Measurements from ENCODE around the gene SUFU.
A peak's percentile ranks its signal among the peaks of the same experiment; 100 is the strongest.

Gene SUFU

DNA sequence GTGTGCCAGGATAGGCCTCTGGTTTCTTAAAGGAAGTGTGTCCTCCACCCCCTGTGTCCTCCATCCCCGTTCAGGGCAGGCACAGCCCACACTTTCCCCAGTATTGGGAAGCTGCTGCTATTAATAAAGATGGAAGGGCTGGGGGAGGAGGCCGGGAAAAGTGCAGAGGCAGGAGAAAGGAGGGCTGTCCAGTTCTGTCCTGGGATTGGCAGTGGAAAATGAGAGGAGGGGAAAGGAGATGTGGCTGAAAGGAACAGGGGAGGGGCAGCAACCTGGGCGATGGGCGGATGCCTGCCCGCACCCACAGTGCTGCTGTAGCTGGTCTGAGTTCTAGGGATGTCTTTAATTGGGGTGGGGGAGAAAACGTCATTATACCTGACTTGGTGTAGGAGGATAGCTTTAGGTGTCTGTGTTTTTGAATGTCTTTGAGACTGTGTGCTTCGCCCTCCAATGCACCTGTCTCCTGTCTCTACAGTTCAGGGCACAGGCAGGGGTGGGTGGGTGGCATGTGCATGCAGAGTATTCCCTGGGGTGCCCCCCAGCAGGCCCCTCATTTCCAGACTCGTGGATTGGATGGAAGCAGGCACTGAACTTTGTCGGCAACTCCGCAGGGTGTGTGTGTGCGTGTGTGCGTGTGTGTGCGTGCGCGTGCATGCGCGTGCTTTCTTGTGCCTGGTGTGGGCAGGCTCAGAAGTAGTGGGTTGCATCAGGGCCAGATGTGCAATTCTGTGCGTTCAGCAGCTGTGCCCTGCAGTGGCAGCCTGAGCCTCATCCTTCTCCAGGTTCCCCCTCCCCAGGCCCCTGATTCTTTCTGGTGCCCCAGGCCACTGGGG is 143.1 kb downstream of the SUFU start:
- peak overlapping the region; percentile 38 for H2BK15ac ChIP-seq (ENCODE audit: low read length)
- peaks cover 35% of the 10 kb centered on the region for H3K79me1 ChIP-seq (ENCODE audit: low read depth, low read length)
- no peak overlapping the region for H4K91ac ChIP-seq (ENCODE audit: low read depth, low read length, poor library complexity)
- peak overlapping the region; percentile 44 for H3K23ac ChIP-seq (ENCODE audit: low read depth, low read length, poor library complexity)
- DNase-seq (ENCODE audit: low spot score), result no peak
- H3K9me3 ChIP-seq (replicated peaks in 1 of 2; ENCODE audit: control insufficient read depth in 2 of 2, insufficient read depth in 1 of 2, low read depth in 1 of 2, low read length in 2 of 2), result no peaks in the 10 kb centered on the region
- no CpG with 5 or more reads among the region's 18 CpGs for WGBS, 2 donors (ENCODE audit: extremely low coverage in 2 of 2, insufficient read length in 2 of 2, insufficient replicate concordance in 1 of 2)
- H3K4me1 ChIP-seq (ENCODE audit: control insufficient read depth in 2 of 2, insufficient read depth in 1 of 2, low read depth in 1 of 2, low read length in 2 of 2), result peaks cover 51 to 55% of the 10 kb centered on the region in 2 donors
- H3K27me3 ChIP-seq (ENCODE audit: control insufficient read depth in 3 of 3, insufficient read depth in 3 of 3, low read depth in 1 of 3, low read length in 3 of 3), result no peaks in the 10 kb centered on the region
- peak overlapping the region; percentile 66 for H2AK5ac ChIP-seq (ENCODE audit: low read depth, low read length)
- H3K4me3 ChIP-seq (ENCODE audit: low read length in 2 of 2), result peak overlapping the region in 1 of 2 donors; percentile 90
- no peak overlapping the region for H2BK5ac ChIP-seq (ENCODE audit: low read length)
- H3K36me3 ChIP-seq (replicated peaks in 1 of 2; ENCODE audit: control insufficient read depth in 2 of 2, insufficient read depth in 2 of 2, low read length in 2 of 2), result peaks cover 2 to 42% of the 10 kb centered on the region in 2 donors
- H3K4ac ChIP-seq (ENCODE audit: low read length), result no peak overlapping the region
- no peak overlapping the region for H2AFZ ChIP-seq (ENCODE audit: low read length)
- H3K4me2 ChIP-seq (ENCODE audit: insufficient read depth, low read length, poor library complexity, severe bottlenecking), result peak overlapping the region; percentile 98
- H3K18ac ChIP-seq (ENCODE audit: low read length), result peak overlapping the region; percentile 88
- no peak overlapping the region for H2BK12ac ChIP-seq (ENCODE audit: low read length)
- peak overlapping the region; percentile 30 for H2BK120ac ChIP-seq (ENCODE audit: low read depth, low read length)
- no peak overlapping the region for H4K8ac ChIP-seq (ENCODE audit: low read depth, low read length)
- H3K27ac ChIP-seq (replicated peaks; ENCODE audit: low read length), result no peak overlapping the region
- peak overlapping the region; percentile 75 for H3K14ac ChIP-seq (ENCODE audit: low read length)
- peak overlapping the region; percentile 78 for H3K9ac ChIP-seq (ENCODE audit: low read depth, low read length, poor library complexity)

DNA sequence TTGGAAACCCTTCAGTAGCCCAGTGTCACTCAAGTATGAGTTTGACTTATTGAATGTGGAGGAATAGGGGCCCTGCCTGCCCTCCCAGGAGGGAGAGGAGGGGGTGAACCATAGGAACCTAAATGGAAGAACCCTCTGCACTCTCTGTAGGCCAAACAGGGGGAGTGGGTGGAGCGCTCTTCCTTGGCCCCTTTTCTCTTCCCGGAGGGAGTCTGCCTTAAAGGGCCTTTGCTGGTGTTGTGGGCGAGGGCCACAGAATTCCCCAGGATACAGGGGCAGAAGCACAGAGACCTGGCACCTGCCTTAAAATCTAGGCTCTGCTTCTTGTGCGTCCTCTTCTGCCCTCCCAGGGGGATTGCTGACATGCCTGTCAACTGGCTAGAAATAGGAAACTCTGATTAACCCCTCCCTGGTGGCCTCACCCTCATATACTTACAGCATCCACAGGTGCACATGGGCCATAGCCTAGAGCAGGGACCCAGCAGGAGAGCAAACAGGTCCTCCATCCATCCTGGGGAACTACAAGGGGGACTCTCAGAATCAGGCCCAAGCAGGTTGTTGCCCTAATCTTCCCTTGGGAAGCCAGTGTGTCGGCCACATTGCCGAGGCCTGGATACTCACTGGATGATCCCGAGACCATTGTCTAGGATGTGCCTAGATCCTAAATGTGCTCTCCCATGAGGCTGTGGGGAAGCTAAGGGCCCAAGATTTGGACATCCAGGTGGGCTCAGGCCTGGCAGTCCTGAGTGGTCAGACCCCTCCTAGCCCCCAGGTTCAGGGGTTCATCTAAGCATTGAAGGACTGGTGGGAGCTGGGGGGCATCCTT is 143.9 kb downstream of the SUFU start:
- H3K27ac ChIP-seq (replicated peaks; ENCODE audit: low read length), result no peak overlapping the region
- H3K23ac ChIP-seq (ENCODE audit: low read depth, low read length, poor library complexity), result no peak overlapping the region
- H3K36me3 ChIP-seq (replicated peaks in 1 of 2; ENCODE audit: control insufficient read depth in 2 of 2, insufficient read depth in 2 of 2, low read length in 2 of 2), result peaks cover 2 to 50% of the 10 kb centered on the region in 2 donors
- no peak for DNase-seq (ENCODE audit: low spot score)
- no peak overlapping the region for H3K18ac ChIP-seq (ENCODE audit: low read length)
- H2BK15ac ChIP-seq (ENCODE audit: low read length), result peak overlapping the region; percentile 38
- no peak overlapping the region for H4K91ac ChIP-seq (ENCODE audit: low read depth, low read length, poor library complexity)
- H3K4me1 ChIP-seq (ENCODE audit: control insufficient read depth in 2 of 2, insufficient read depth in 1 of 2, low read depth in 1 of 2, low read length in 2 of 2), result peaks cover 51 to 62% of the 10 kb centered on the region in 2 donors
- no peak overlapping the region for H2BK120ac ChIP-seq (ENCODE audit: low read depth, low read length)
- no peak overlapping the region for H3K4me2 ChIP-seq (ENCODE audit: insufficient read depth, low read length, poor library complexity, severe bottlenecking)
- no peak overlapping the region for H3K4ac ChIP-seq (ENCODE audit: low read length)
- peak overlapping the region; percentile 66 for H2AK5ac ChIP-seq (ENCODE audit: low read depth, low read length)
- H3K4me3 ChIP-seq (ENCODE audit: low read length in 2 of 2), result peak overlapping the region in 1 of 2 donors; percentile 90
- H2BK12ac ChIP-seq (ENCODE audit: low read length), result no peak overlapping the region
- no peaks in the 10 kb centered on the region for H3K9me3 ChIP-seq (replicated peaks in 1 of 2; ENCODE audit: control insufficient read depth in 2 of 2, insufficient read depth in 1 of 2, low read depth in 1 of 2, low read length in 2 of 2)
- H2BK5ac ChIP-seq (ENCODE audit: low read length), result no peak overlapping the region
- H3K14ac ChIP-seq (ENCODE audit: low read length), result no peak overlapping the region
- peaks cover 36% of the 10 kb centered on the region for H3K79me1 ChIP-seq (ENCODE audit: low read depth, low read length)
- WGBS, 2 donors (ENCODE audit: extremely low coverage in 2 of 2, insufficient read length in 2 of 2, insufficient replicate concordance in 1 of 2), result no CpG with 5 or more reads among the region's 7 CpGs
- no peaks in the 10 kb centered on the region for H3K27me3 ChIP-seq (ENCODE audit: control insufficient read depth in 3 of 3, insufficient read depth in 3 of 3, low read depth in 1 of 3, low read length in 3 of 3)
- H3K9ac ChIP-seq (ENCODE audit: low read depth, low read length, poor library complexity), result peak overlapping the region; percentile 78
- H4K8ac ChIP-seq (ENCODE audit: low read depth, low read length), result no peak overlapping the region
- no peak overlapping the region for H2AFZ ChIP-seq (ENCODE audit: low read length)

DNA sequence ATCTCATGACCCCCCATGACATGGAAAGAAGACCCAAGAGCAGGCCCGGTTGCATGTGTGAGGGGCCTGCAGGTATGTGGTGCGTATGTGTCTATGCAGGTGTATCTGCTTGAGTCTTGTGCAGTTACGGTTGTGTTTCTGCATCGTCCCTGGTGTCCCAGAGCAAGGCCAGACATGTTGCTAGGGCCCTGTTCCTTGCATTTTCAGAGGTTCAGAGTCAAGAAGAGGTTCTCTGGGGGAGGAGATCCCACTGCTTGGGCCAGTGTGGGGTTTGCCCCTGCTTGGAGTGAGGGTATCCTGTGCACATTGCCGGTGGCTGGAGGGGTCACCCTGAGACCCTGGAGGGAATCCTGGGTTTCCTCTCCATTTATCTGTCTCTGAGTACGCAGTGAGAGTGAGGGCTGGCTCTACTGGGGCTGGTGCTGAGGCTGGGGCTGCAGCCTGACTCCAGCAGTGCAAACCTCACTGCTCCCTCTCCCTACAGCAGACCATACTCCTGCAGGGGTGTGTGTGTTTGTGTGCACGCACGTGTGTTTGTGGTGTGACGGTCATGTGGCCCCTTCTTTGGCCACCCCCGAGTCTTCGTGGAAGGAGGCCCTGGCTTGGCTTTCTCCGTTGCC is 144.6 kb downstream of the SUFU start:
- Histone ChIP-seq H3K4me3 (ENCODE audit: low read length in 2 of 2) (peak overlapping the region in 1 of 2 donors; percentile 24), H3K23ac (ENCODE audit: low read depth, low read length, poor library complexity) (no peak overlapping the region)

More for the DNA sequence above, 144.6 kb downstream of the SUFU start:
- peaks cover 38% of the 10 kb centered on the region for H3K79me1 ChIP-seq (ENCODE audit: low read depth, low read length)
- H3K4me1 ChIP-seq (ENCODE audit: control insufficient read depth in 2 of 2, insufficient read depth in 1 of 2, low read depth in 1 of 2, low read length in 2 of 2), result peaks cover 51 to 62% of the 10 kb centered on the region in 2 donors
- no peak for DNase-seq (ENCODE audit: low spot score)
- H3K27me3 ChIP-seq (ENCODE audit: control insufficient read depth in 3 of 3, insufficient read depth in 3 of 3, low read depth in 1 of 3, low read length in 3 of 3), result no peaks in the 10 kb centered on the region
- peak overlapping the region; percentile 85 for H2AK5ac ChIP-seq (ENCODE audit: low read depth, low read length)
- H3K27ac ChIP-seq (replicated peaks; ENCODE audit: low read length), result peak overlapping the region; percentile 100
- no peak overlapping the region for H2BK120ac ChIP-seq (ENCODE audit: low read depth, low read length)
- peak overlapping the region; percentile 81 for H2BK15ac ChIP-seq (ENCODE audit: low read length)
- peak overlapping the region; percentile 98 for H3K18ac ChIP-seq (ENCODE audit: low read length)
- H4K8ac ChIP-seq (ENCODE audit: low read depth, low read length), result no peak overlapping the region
- H3K14ac ChIP-seq (ENCODE audit: low read length), result peak overlapping the region; percentile 3
- no peak overlapping the region for H3K4me2 ChIP-seq (ENCODE audit: insufficient read depth, low read length, poor library complexity, severe bottlenecking)
- H3K9ac ChIP-seq (ENCODE audit: low read depth, low read length, poor library complexity), result peak overlapping the region; percentile 26
- H2AFZ ChIP-seq (ENCODE audit: low read length), result no peak overlapping the region
- H2BK5ac ChIP-seq (ENCODE audit: low read length), result peak overlapping the region; percentile 89
- no CpG with 5 or more reads among the region's 12 CpGs for WGBS, 2 donors (ENCODE audit: extremely low coverage in 2 of 2, insufficient read length in 2 of 2, insufficient replicate concordance in 1 of 2)
- peaks cover 2 to 57% of the 10 kb centered on the region in 2 donors for H3K36me3 ChIP-seq (replicated peaks in 1 of 2; ENCODE audit: control insufficient read depth in 2 of 2, insufficient read depth in 2 of 2, low read length in 2 of 2)
- peak overlapping the region; percentile 90 for H3K4ac ChIP-seq (ENCODE audit: low read length)
- H2BK12ac ChIP-seq (ENCODE audit: low read length), result peak overlapping the region; percentile 95
- H3K9me3 ChIP-seq (replicated peaks in 1 of 2; ENCODE audit: control insufficient read depth in 2 of 2, insufficient read depth in 1 of 2, low read depth in 1 of 2, low read length in 2 of 2), result no peaks in the 10 kb centered on the region
- peak overlapping the region; percentile 94 for H4K91ac ChIP-seq (ENCODE audit: low read depth, low read length, poor library complexity)
